H1 (cell line): ENCODE measurements around the gene MRM1. TPM values are rescaled to one million over a fixed set of nuclear protein-coding genes. Genes with fewer than 3 reads are reported as not detected.

ENCODE experiments used
- CTCF ChIA-PET: fragments of 300-600 bp; sonication (Branson Sonifier 250); formaldehyde crosslinking; loops from one replicate; lab custom pipeline; 2021; ENCODE audit not compliant: partially characterized antibody; lab: Charles Lee
- POLR2A ChIA-PET: fragments of 300-600 bp; sonication (Branson Sonifier 250); formaldehyde crosslinking; loops from one replicate; lab custom pipeline; 2021; ENCODE audit warnings: inconsistent platforms; ENCODE audit not compliant: partially characterized antibody; lab: Charles Lee
- DNase-seq, 2 experiments: peaks; one replicate each; pipeline versions ENCODE4 v3.0.0 to v3.0.0-alpha.2; 2010 to 2022; ENCODE audit warnings: low spot score in 2 of 2, low read depth in 1 of 2, mixed read lengths in 1 of 2
- FAIRE-seq: peaks from 2 replicates; lab custom pipeline; 2011; peaks lifted over from hg19 to GRCh38; lab: Jason Lieb, UNC
- H2AFZ ChIP-seq: 2 replicates; pipeline ENCODE4 v1.8.1; 2012; ENCODE audit warnings: low read length, inconsistent platforms
- H2AK5ac ChIP-seq: 2 replicates; pipeline ENCODE4 v1.6.1; 2013; ENCODE audit warnings: low read depth, low read length
- H2BK120ac ChIP-seq: replicated peaks from 2 replicates; pipeline ENCODE3; 2013; ENCODE audit warnings: low read depth, low read length, inconsistent platforms
- H2BK12ac ChIP-seq: 2 replicates; pipeline ENCODE4 v1.6.1; 2013; ENCODE audit warnings: low read depth, low read length
- H2BK15ac ChIP-seq: 2 replicates; pipeline ENCODE4 v1.6.1; 2013; ENCODE audit warnings: low read length
- H2BK20ac ChIP-seq: 2 replicates; pipeline ENCODE4 v1.6.1; 2013; ENCODE audit warnings: low read length
- H2BK5ac ChIP-seq: 2 replicates; pipeline ENCODE4 v1.6.1; 2013; ENCODE audit warnings: low read depth, low read length
- H3K14ac ChIP-seq: 2 replicates; pipeline ENCODE4 v1.6.1; 2013; ENCODE audit warnings: inconsistent platforms; ENCODE audit not compliant: insufficient read length
- H3K18ac ChIP-seq: 2 replicates; pipeline ENCODE4 v1.6.1; 2013; ENCODE audit warnings: low read length; ENCODE audit errors: extremely low read depth
- H3K23ac ChIP-seq: 2 replicates; pipeline ENCODE4 v1.6.1; 2013; ENCODE audit warnings: inconsistent platforms; ENCODE audit not compliant: insufficient read length
- H3K23me2 ChIP-seq: 2 replicates; pipeline ENCODE4 v1.6.1; 2013; ENCODE audit warnings: low read depth, low read length
- H3K27ac ChIP-seq: 2 replicates; pipeline ENCODE4 v1.6.1; 2011; ENCODE audit warnings: low read depth, low read length, inconsistent platforms
- H3K27me3 ChIP-seq, 4 experiments: replicated peaks in 1 of 4; 1 replicate in 1 of 4; 2 replicates in 3 of 4; pipeline versions ENCODE4 v1.6.1 to v1.8.1; 2011 to 2013; ENCODE audit warnings: low read length in 3 of 4, mild to moderate bottlenecking in 3 of 4, inconsistent platforms in 2 of 4, mixed read lengths in 2 of 4, moderate library complexity in 1 of 4; ENCODE audit not compliant: control insufficient read depth in 3 of 4, insufficient read depth in 3 of 4; ENCODE audit errors: extremely low read depth in 1 of 4
- H3K36me3 ChIP-seq, 4 experiments: 2 replicates each; pipeline versions ENCODE4 v1.6.1 to v1.8.1; 2011 to 2013; ENCODE audit warnings: mild to moderate bottlenecking in 4 of 4, low read length in 3 of 4, moderate library complexity in 2 of 4, control low read depth in 1 of 4, inconsistent platforms in 1 of 4; ENCODE audit not compliant: insufficient read depth in 4 of 4, control insufficient read depth in 2 of 4
- H3K4ac ChIP-seq: replicated peaks from 2 replicates; pipeline ENCODE3; 2013; ENCODE audit warnings: low read length, low read depth, mixed read lengths, inconsistent platforms; ENCODE audit not compliant: insufficient read length
- H3K4me1 ChIP-seq, 4 experiments: replicated peaks in 1 of 4; 1 replicate in 1 of 4; 2 replicates in 3 of 4; pipeline versions ENCODE4 v1.6.1 to v1.8.1; 2011 to 2013; ENCODE audit warnings: low read length in 3 of 4, inconsistent platforms in 2 of 4, mixed read lengths in 1 of 4; ENCODE audit not compliant: insufficient read depth in 4 of 4, control insufficient read depth in 3 of 4
- H3K4me2 ChIP-seq, 2 experiments: 2 replicates each; pipeline versions ENCODE4 v1.6.1 to v1.8.1; 2011 to 2013; ENCODE audit warnings: low read depth in 2 of 2, low read length in 2 of 2, control low read depth in 1 of 2, inconsistent platforms in 1 of 2, mild to moderate bottlenecking in 1 of 2; ENCODE audit not compliant: insufficient read depth in 1 of 2
- H3K4me3 ChIP-seq, 4 experiments: fragments of 200-600, 300-600 bp in 1 of 4; sonication (generic), shearing (Covaris generic), sonication (Bioruptor Twin) in 1 of 4; 2 replicates each; pipeline versions ENCODE4 v1.5.1 to v1.8.1; 2011 to 2016; ENCODE audit warnings: low read length in 4 of 4, low read depth in 3 of 4, control low read depth in 2 of 4, inconsistent platforms in 2 of 4, mild to moderate bottlenecking in 2 of 4, mixed read lengths in 1 of 4, moderate library complexity in 1 of 4; ENCODE audit not compliant: insufficient read depth in 2 of 4; ENCODE audit errors: extremely low read depth in 1 of 4
- H3K56ac ChIP-seq: replicated peaks from 2 replicates; pipeline ENCODE3; 2013; ENCODE audit warnings: low read depth, mild to moderate bottlenecking, mixed read lengths, low read length, inconsistent platforms; ENCODE audit not compliant: insufficient read length
- H3K79me1 ChIP-seq: 2 replicates; pipeline ENCODE4 v1.6.1; 2013; ENCODE audit warnings: low read depth, low read length, control low read depth
- H3K79me2 ChIP-seq, 2 experiments: 2 replicates each; pipeline versions ENCODE4 v1.6.1 to v1.8.1; 2012 to 2013; ENCODE audit warnings: low read length in 2 of 2, mild to moderate bottlenecking in 2 of 2, inconsistent platforms in 1 of 2; ENCODE audit not compliant: insufficient read depth in 2 of 2, control insufficient read depth in 1 of 2
- H3K9ac ChIP-seq, 4 experiments: replicated peaks in 1 of 4; 1 replicate in 1 of 4; 2 replicates in 3 of 4; pipeline versions ENCODE4 v1.6.1 to v1.8.1; 2011 to 2013; ENCODE audit warnings: low read depth in 3 of 4, low read length in 3 of 4, control low read depth in 2 of 4, mild to moderate bottlenecking in 2 of 4, moderate library complexity in 2 of 4, inconsistent platforms in 1 of 4; ENCODE audit errors: extremely low read depth in 1 of 4
- H3K9me3 ChIP-seq, 2 experiments: 2 replicates each; pipeline versions ENCODE4 v1.6.1 to v1.8.1; 2012 to 2013; ENCODE audit warnings: mild to moderate bottlenecking in 2 of 2, moderate library complexity in 2 of 2, control low read depth in 1 of 2, inconsistent platforms in 1 of 2, low read depth in 1 of 2, low read length in 1 of 2, mixed read lengths in 1 of 2; ENCODE audit not compliant: insufficient read depth in 2 of 2
- H4K20me1 ChIP-seq, 2 experiments: replicated peaks in 1 of 2; 2 replicates each; pipeline versions ENCODE3 to v1.8.1; 2011 to 2013; ENCODE audit warnings: inconsistent platforms in 2 of 2, low read length in 2 of 2, mild to moderate bottlenecking in 1 of 2; ENCODE audit not compliant: insufficient read depth in 2 of 2, control insufficient read depth in 1 of 2
- H4K5ac ChIP-seq: 2 replicates; pipeline ENCODE4 v1.6.1; 2013; ENCODE audit warnings: low read length, low read depth, mixed read lengths, inconsistent platforms; ENCODE audit not compliant: insufficient read length
- H4K8ac ChIP-seq: 2 replicates; pipeline ENCODE4 v1.8.0; 2013; ENCODE audit warnings: mild to moderate bottlenecking, moderate library complexity, low read length, inconsistent platforms; ENCODE audit not compliant: insufficient read depth; ENCODE audit errors: extremely low read depth
- H4K91ac ChIP-seq: replicated peaks from 2 replicates; pipeline ENCODE3; 2013; ENCODE audit warnings: low read length, mixed read lengths, inconsistent platforms; ENCODE audit not compliant: insufficient read length
- CTCF ChIP-seq, 3 experiments: IDR thresholded peaks; 1 replicate in 2 of 3; 2 replicates in 1 of 3; pipeline versions ENCODE4 v1.5.1 to v1.6.1; 2011; ENCODE audit warnings: low read length in 3 of 3, mild to moderate bottlenecking in 3 of 3, inconsistent platforms in 2 of 3, low read depth in 1 of 3, moderate library complexity in 1 of 3; ENCODE audit not compliant: insufficient read depth in 1 of 3; ENCODE audit errors: control extremely low read depth in 1 of 3
- GTF2F1 ChIP-seq: IDR thresholded peaks from 2 replicates; pipeline ENCODE4 v1.6.1; 2012; ENCODE audit warnings: low read depth, low read length, improper control_type of control experiment, borderline replicate concordance
- KDM1A ChIP-seq: fragments of 200-600, 300-600 bp; sonication (generic); IDR thresholded peaks from 2 replicates; pipeline ENCODE4 v1.7.1; 2016; ENCODE audit warnings: mild to moderate bottlenecking, low read length, borderline replicate concordance
- NRF1 ChIP-seq: IDR thresholded peaks from 2 replicates; pipeline ENCODE4 v1.6.1; 2011; ENCODE audit warnings: mild to moderate bottlenecking, low read depth, low read length, improper control_type of control experiment
- TAF1 ChIP-seq: IDR thresholded peaks from 2 replicates; pipeline ENCODE4 v1.6.1; 2011; ENCODE audit warnings: mild to moderate bottlenecking, low read depth, low read length
- WGBS, 2 experiments: shearing (Covaris generic) in 1 of 2; methylation state at CpG; one replicate each; pipeline versions ENCODE4 v1.1.6 to v1.1.7; 2013 to 2015; ENCODE audit warnings: low lambda C conversion rate in 2 of 2, mixed read lengths in 2 of 2, inconsistent platforms in 1 of 2, low coverage in 1 of 2, missing lambda C conversion rate in 1 of 2; ENCODE audit not compliant: insufficient replicate concordance in 2 of 2, insufficient coverage in 1 of 2, insufficient read length in 1 of 2; ENCODE audit errors: extremely low coverage in 1 of 2, missing lambda C conversion rate in 1 of 2; 5-methylcytosine and 5-hydroxymethylcytosine counted together
- polyA plus RNA-seq, 7 experiments: library from polyadenylated mRNA; depleted of rRNA in 3 of 7; stranded (reverse) in 5 of 7; unstranded in 2 of 7; fragments of >200 nt in 5 of 7; fragments of 200-250 nt in 2 of 7; gene quantifications; 1 replicate in 5 of 7; 2 replicates in 1 of 7; 4 replicates in 1 of 7; pipeline versions ENCODE4 v1.2.1 to v1.2.3, GENCODE V29; 2011 to 2013; ENCODE audit warnings: missing spikeins in 2 of 7, mixed read lengths in 2 of 7
- total RNA-seq: library from RNA; stranded (reverse); fragmentation: NEBNext Ultra II Directional; extraction: Animal tissue kit (Norgen Biotek cat#: 25700); gene quantifications from 2 replicates; pipeline ENCODE4 v1.2.1, GENCODE V29; 2021

Gene MRM1
- total and polyA plus RNA-seq, 2 of the 8 experiments (the other 6 are each of a cell fraction or from before 2014, with no cell fraction given): 9.9 to 11.2 TPM

GRCh38 chr17:36597866-36598777 is 3.3 kb upstream of the MRM1 start:
- Histone ChIP-seq H3K79me1 (peaks cover 3% of the 10 kb centered on the region; the same call in 1 of the 2 replicates), H3K27me3 (no peaks in the 10 kb centered on the region), H3K14ac (no peak overlapping the region), H3K4ac (no peak overlapping the region), H4K91ac (no peak overlapping the region), H3K4me2 (no peak overlapping the region), H2BK15ac (no peak overlapping the region), H3K23me2 (peaks cover 10% of the 10 kb centered on the region), H2BK12ac (no peak overlapping the region), H3K9ac (no peak overlapping the region), H3K4me3 (no peak overlapping the region), H4K20me1 (peaks cover 2 to 4% of the 10 kb centered on the region in 2 experiments), H4K8ac (no peak overlapping the region), H4K5ac (no peak overlapping the region), H3K23ac (no peak overlapping the region), H3K36me3 (peaks cover 0 to 3% (median 2%) of the 10 kb centered on the region in 4 experiments; a peak in 3 of 8 replicates), H3K4me1 (peaks cover 9 to 24% (median 11%) of the 10 kb centered on the region in 4 experiments), H2AFZ (no peak overlapping the region), H3K9me3 (no peaks in the 10 kb centered on the region), H3K27ac (no peak overlapping the region), H3K79me2 (peaks cover 2 to 16% of the 10 kb centered on the region in 2 experiments; a peak in 3 of 4 replicates), H2BK5ac (no peak overlapping the region), H2BK20ac (no peak overlapping the region), H2AK5ac (no peak overlapping the region), H2BK120ac (no peak overlapping the region), H3K56ac (no peak overlapping the region), H3K18ac (no peak overlapping the region)
- ChIA-PET CTCF (interaction anchor here (0.9 to 1.8 kb wide), 4 partner anchors 13 to 63 kb away, joined by 3 to 4 read pairs (median 4); no protein-coding TSS in a partner anchor), POLR2A (interaction anchor here (0.7 to 5.0 kb wide), 3 partner anchors 16 to 63 kb away, joined by 3 to 50 read pairs (median 5); partner anchors contain the start of genes MYO19 and PIGW)
- no peak for FAIRE-seq
- WGBS, 2 experiments: 87% methylated on average over 11 of the region's 11 CpGs; no CpG with 5 or more reads in 1 of the 2 experiments
- DNase-seq: no peak
- TF ChIP-seq CTCF (IDR thresholded peaks at IDR 0.05; ENCODE audit: control extremely low read depth in 1 of 3, insufficient read depth in 1 of 3, low read depth in 1 of 3, low read length in 3 of 3) (no peak), TAF1 (no peak), KDM1A (no peak), NRF1 (no peak), GTF2F1 (no peak)
